GM18508 (cell line): ENCODE results near the gene HCFC2.

Source experiments
- ATAC-seq: cut with Tn5 transposase; IDR thresholded peaks from one replicate; pipeline ENCODE4 v1.9.1; 2021; ENCODE audit warnings: moderate number of reproducible peaks; ENCODE audit not compliant: insufficient read depth, unreplicated experiment

Gene HCFC2

DNA sequence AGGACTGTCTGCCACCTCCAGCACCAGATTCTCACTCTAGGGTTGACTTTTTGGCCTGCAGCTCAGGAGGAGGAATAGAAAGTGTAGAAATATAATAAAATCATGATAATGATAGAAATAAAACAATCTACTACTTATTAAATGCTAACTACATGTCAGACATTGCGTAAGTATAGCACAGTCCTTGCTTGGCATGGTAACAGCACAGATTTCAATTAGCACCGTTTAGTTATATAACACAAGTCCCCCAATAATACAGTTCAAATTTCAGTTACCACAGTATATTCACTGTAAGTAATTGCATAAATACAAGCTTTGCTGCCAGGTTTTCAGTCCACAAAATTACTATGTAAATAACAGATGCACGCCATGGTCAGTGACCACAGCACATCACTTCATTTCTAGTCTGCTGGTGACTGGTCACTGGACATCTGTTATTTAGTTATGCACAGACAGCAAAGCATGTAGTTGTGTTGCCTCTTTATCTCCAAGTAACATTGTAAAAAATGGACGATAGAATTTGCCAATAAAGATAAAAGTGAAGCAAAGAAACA is 7.8 kb upstream of the HCFC2 start:
- ATAC-seq = no peak

DNA sequence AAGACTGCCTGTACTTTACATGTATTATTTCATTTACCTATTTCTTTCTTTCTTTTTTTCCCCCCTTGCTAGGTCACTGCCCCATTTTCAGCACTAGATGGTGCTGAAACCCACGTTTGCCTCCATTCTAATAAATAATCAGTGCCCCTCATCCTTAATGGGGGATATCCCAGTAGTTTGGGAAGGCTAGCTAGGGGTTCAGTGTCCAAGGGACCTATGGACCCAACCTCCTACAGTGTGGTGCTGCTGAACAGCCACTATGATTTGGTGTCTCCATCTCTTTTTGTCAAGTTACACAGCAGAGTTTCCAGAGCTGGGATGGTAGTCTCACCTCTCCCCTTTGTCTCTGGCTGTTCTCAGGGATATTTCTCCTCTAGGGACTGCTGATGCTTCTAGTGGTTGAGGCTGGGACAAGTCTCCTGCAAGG is 6.5 kb upstream of the HCFC2 start:
- no peak for ATAC-seq

DNA sequence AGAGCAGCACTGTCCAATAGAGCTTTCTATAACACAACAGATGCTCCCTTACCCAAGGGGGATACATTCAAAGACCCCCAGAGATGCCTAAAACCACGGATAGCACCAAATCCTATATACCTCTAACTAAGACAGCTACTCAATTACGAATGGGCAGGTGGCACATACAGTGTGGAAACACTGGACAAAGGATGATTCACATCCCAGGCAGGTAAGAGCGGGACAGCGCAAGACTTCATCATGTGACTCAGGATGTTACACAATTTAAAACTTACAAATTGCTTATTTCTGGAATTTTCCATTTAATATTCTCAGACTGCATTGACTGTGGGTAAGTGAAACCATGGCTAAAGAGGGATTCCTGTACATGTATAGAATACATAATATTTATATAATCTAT is 5.5 kb upstream of the HCFC2 start:
- no peak for ATAC-seq

DNA sequence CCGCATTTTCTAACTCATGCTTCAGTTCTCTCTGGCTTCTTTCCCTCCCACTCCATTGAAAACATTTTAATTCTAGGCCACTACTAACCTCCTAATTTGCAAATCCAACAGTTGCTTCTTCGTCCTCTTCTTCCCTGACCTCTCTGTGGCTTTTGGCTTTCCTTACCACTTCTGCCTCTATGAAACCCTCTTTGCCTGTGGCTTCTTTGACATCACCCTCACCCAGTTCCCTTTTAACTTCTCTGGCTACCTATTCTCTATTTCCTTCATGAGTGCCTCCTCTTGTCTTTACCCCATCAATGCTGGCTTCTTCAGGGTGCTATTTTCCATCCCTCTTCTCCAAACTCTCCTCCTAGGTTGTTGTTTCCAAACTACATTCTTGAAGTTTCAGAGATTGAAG is 4.4 kb upstream of the HCFC2 start:
- no peak for ATAC-seq

DNA sequence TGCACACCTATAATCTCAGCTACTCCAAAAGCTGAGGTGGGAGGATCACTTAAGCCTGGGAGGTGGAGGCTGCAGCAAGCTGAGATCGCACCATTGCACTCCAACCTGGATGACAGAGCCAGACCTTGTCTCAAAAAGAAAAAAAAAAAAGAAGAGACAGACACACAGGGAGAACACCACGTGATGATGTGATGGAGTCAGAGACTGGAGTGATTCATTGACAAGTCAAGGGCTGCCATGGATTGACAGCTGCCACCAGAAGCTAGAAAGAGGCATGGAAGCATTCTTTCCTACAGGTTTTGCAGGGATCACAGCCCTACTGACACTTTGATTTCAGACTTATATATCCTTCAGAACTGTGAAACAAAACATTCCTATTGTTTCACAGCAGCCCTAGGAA is 3.5 kb upstream of the HCFC2 start:
- no peak for ATAC-seq

- ATAC-seq = peak; percentile 12
Observed at GRCh38 chr12:104063712-104064030, 660 bp upstream of the HCFC2 start.

DNA sequence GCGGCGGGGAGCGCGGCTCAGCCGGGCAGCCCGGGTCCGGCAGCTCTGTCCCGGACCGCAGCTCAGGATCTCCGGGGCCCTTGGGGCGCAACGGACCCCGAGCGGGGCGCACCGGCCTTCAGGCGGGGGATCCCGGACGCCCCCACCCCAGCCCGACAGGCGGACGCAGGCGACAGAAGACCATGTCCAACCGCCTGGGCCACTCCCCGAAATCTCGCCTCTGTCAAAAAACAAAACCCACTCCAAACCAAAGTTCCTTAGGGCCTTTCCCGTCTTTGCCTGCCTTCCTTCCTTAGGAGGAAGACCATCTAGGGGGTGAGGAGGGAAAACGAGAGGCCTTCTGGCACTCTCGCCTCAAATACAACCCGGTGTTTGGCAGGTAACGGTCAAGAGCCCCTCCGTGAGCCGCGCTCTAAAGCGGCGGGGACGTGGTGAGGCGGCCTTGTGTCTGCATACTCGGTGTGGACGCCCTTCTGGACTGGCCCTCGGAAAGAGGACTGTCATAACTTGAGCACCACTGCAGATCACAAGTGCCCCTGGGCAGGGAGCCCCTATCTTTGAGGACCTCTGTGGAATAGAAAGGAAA is 604 bp downstream of the HCFC2 start:
- ATAC-seq = peak; percentile 23

DNA sequence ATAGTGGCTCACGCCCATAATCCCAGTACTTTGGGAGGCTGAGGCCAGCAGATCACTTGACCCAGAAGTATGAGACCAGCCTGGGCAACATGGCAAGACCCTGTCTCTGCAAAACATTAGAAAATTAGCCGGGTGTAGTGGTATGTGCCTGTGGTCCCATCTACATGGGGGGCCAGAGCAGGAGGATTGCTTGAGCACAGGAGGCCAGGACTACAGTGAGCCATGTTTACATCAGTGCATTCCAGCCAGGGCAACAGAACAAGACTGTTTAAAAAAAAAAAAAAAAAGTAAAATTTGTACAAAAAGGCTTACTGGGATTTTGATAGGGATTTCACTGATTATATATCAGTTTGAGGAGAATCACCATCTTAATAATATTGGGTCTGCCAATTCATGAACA is 7.8 kb downstream of the HCFC2 start:
- no peak for ATAC-seq

DNA sequence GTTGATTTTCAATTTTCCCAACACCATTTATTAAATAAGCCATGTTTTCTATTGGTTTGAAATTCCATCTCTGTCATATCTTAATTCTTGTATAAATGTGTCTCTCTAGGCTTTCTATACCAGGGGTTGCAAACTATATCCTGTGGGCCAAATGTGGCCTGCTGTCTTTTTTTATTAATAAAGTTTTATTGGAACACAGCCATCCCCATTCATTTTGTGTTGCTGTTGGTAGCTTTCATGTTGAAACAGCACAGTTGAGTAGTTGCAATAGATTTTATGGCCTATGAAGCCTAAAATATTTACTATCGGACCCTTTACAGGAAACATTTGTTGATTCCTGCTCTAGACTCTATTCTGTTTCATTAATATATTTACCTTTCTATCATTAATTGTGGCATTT is 9.4 kb downstream of the HCFC2 start:
- ATAC-seq = no peak

GRCh38 chr12:104079024-104079423 is 14.7 kb downstream of the HCFC2 start:
- no peak for ATAC-seq

- no peak for ATAC-seq
Observed at GRCh38 chr12:104080764-104081163, 16.4 kb downstream of the HCFC2 start.

DNA sequence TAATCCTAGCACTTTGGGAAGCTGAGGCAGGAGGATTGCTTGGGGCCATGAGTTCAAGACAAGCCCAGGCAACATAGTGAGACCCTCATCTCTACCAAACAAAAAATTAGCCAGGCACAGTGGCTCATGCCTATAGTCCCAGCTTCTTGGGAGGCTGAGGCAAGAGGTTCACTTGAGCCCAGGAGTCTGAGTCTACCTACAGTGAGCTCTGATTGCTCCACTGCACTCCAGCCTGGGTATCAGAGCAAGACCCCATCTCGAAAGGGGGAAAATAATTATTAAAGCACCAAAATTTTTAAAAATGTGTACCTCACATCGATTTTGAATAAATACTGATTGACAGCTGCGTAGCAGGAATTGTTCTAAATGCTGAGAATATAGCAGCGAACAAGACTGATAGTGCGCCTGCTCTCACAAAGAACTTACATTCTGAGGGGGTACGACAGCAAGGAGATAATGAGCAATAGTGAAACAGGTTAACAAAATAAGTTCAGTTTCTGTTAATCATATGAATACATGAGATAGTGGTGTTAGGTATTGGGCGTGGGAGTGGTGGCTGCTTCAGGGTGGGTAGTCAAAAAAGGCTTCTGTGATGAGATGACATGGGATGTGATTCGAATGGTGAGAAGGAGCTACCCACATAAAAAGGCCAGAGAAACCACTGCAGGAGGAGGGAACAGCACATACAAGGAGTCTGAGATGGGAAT is 19.6 kb downstream of the HCFC2 start:
- peak; percentile 81 for ATAC-seq

DNA sequence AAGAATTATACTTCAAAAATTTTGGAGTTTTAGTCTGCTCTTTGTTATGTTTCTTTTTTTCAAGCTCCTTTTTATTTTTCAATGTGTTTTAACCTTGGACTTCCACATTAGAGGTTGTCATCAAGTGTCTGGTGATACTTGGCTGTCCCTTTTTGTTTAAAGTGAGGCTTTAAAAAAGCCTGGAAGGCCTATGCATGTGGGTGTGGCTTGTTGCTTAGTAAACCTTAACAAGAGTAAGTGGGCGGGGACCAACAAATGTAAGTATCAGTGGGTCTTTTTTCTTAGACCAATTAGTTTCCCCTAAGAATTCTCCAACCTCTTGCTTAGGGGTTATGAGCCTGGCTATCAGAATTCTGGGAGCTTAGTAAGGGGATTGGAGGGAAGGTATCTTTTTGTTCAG is 26.4 kb downstream of the HCFC2 start:
- ATAC-seq = no peak

DNA sequence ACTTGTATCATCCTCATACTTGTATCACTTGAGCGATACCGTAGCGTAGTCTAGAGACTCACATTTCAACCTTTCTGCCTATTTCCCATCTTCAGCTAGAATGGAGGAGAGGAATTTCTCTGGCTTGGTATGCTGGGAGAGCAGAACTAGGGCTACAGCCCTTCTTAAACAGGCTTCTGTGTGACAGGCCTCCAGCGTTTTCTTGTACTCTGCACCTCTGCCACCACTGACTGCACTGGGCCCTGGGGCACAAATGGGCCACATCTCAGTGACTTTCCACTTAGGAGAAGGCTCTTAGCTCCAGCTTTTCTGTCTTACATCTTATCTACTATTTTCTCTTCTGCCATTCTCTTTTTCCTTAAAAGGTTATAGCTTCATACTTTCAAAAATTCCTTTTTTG is 26.8 kb downstream of the HCFC2 start:
- no peak for ATAC-seq

DNA sequence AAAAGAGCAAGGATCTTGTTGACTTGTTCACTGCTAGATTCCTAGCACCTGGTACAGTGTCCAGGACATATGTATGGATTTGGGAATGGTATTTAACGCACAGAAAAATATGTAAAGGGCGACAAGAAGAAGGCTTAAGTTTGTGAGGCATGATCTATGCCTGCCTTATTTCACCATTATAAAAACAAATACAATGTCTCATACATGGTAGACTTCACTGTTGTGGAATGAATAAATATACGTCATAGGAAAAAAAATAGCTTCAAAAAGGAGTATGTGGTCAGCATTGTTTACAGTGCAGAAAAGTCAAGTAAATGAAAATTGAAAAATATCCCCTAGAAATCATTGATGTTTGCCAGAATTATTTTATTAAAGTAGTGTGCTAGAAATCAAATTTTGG is 30.0 kb downstream of the HCFC2 start:
- no peak for ATAC-seq

DNA sequence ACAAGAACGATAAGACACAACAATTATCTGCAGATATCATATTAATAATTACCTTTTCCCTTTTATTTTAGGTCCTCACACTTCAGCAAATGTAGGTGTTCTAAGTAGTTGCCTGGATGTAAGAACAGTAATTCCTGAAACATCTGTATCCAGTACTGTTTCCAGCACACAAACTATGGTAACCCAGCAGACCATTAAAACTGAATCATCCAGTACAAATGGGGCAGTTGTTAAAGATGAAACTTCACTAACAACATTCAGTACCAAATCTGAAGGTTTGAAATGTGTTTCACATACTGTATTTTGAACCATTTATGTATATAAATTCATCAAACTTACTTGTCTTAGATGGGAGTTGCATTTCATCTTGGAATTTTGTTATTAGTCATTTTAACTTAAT is 31.0 kb downstream of the HCFC2 start:
- no peak for ATAC-seq

DNA sequence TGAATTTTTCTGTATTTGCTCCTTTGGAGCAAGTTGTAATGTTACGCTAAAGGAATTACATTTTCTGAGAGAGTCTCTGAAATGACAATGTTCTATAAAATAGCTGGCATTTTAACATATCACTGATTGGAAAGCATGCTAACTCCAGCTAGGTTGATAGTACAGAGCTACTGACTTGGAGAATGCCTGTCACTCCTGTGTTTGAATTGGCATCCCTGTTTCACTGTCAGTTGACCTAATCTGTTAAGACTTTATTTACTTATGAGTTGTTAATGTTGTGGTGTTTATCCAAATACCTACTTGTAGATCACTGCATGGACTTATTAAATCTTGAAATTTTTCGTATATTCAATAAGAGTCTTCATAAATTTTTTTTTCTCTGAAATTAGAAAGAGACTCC is 33.6 kb downstream of the HCFC2 start:
- ATAC-seq = no peak

DNA sequence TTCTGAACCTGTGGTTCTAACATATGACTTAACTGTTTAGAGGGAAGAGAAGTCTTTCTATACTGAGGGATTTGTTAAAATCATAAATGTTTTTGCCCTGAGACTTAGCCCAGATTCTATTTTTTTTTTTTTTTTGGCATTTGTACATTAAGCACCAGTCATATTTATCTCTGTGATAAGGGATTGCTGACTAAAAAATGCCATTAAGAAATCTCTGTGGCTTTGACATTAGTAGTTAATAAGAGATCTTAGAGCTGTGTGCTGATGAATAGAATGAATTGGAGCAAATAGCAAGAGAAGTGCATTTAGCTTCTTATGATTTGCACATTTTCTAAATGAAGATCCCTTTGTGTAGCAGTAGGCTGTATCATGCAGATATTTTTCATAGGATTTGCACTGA is 41.1 kb downstream of the HCFC2 start:
- no peak for ATAC-seq

GRCh38 chr12:104106965-104107364 is 42.6 kb downstream of the HCFC2 start:
- ATAC-seq = no peak

GRCh38 chr12:104108755-104109445 is 44.6 kb downstream of the HCFC2 start:
- ATAC-seq = peak; percentile 61

- no peak for ATAC-seq
Observed at GRCh38 chr12:104109446-104110271, 45.3 kb downstream of the HCFC2 start.
